ENCODE data around the gene RAPGEF4.
"Not testable (repeated sequence)": the region's sequence is repeated elsewhere in the genome, so short reads cannot be mapped to it uniquely, and the experiment has no call there.

The RAPGEF4 gene

GRCh38 chr2:172740856-172741255 lies 5.2 kb downstream of the RAPGEF4 start:
- no peak overlapping the region for H3K4me3 ChIP-seq (ENCODE audit: low read depth, low read length)
- DNase-seq (ENCODE audit: low read depth) = no peak
- TF ChIP-seq CTCF (IDR thresholded peaks at IDR 0.05; ENCODE audit: control insufficient read depth, extremely low read depth, insufficient read depth) = no peak

- TF ChIP-seq CTCF (IDR thresholded peaks at IDR 0.05; ENCODE audit: control insufficient read depth, extremely low read depth, insufficient read depth) = no peak
- no peak overlapping the region for H3K4me3 ChIP-seq (ENCODE audit: low read depth, low read length)
- no peak for DNase-seq (ENCODE audit: low read depth)
Measured at GRCh38 chr2:172742931-172743540, 7.4 kb downstream of the RAPGEF4 start.

GRCh38 chr2:172743898-172744297 lies 8.3 kb downstream of the RAPGEF4 start:
- no peak for TF ChIP-seq CTCF (IDR thresholded peaks at IDR 0.05; ENCODE audit: control insufficient read depth, extremely low read depth, insufficient read depth)
- DNase-seq (ENCODE audit: low read depth) = no peak
- no peak overlapping the region for H3K4me3 ChIP-seq (ENCODE audit: low read depth, low read length)

GRCh38 chr2:172745636-172746035 lies 10.0 kb downstream of the RAPGEF4 start:
- TF ChIP-seq CTCF (IDR thresholded peaks at IDR 0.05; ENCODE audit: control insufficient read depth, extremely low read depth, insufficient read depth) = no peak
- no peak overlapping the region for H3K4me3 ChIP-seq (ENCODE audit: low read depth, low read length)
- no peak for DNase-seq (ENCODE audit: low read depth)

GRCh38 chr2:172748543-172748942 lies 12.9 kb downstream of the RAPGEF4 start:
- not testable (repeated sequence) for H3K4me3 ChIP-seq (ENCODE audit: low read depth, low read length)

GRCh38 chr2:172749388-172749787 lies 13.7 kb downstream of the RAPGEF4 start:
- H3K4me3 ChIP-seq (ENCODE audit: low read depth, low read length) = no peak overlapping the region
- no peak for DNase-seq (ENCODE audit: low read depth)
- no peak for TF ChIP-seq CTCF (IDR thresholded peaks at IDR 0.05; ENCODE audit: control insufficient read depth, extremely low read depth, insufficient read depth)

More at GRCh38 chr2:172748543-172748942, 12.9 kb downstream of the RAPGEF4 start:
- not testable (repeated sequence) for DNase-seq (ENCODE audit: low read depth)

- DNase-seq (ENCODE audit: low read depth) = no peak
- no peak overlapping the region for H3K4me3 ChIP-seq (ENCODE audit: low read depth, low read length)
- no peak for TF ChIP-seq CTCF (IDR thresholded peaks at IDR 0.05; ENCODE audit: control insufficient read depth, extremely low read depth, insufficient read depth)
Measured at GRCh38 chr2:172751564-172751963, 15.9 kb downstream of the RAPGEF4 start.
